Type B pancreatic cell (in vitro differentiated cells): ENCODE results near the gene HAUS3. TPM values are rescaled to one million over a fixed set of nuclear protein-coding genes. Genes with fewer than 3 reads are reported as not detected.
A peak's percentile ranks its signal among the peaks of the same experiment; 100 is the strongest.

Experiments used
- DNase-seq: peaks from one replicate; pipeline ENCODE4 v3.0.0; 2021; ENCODE audit warnings: mixed read lengths; ENCODE audit not compliant: unreplicated experiment; ENCODE audit errors: extremely low spot score
- H3K27ac Mint-ChIP-seq: 2 replicates; pipeline ENCODE4 v1.8.0; 2021; ENCODE audit warnings: mild to moderate bottlenecking, mixed read lengths
- H3K27me3 Mint-ChIP-seq: 2 replicates; pipeline ENCODE4 v1.8.0; 2021; ENCODE audit warnings: mixed read lengths
- H3K36me3 Mint-ChIP-seq: 2 replicates; pipeline ENCODE4 v1.8.0; 2021; ENCODE audit warnings: mixed read lengths
- H3K4me1 Mint-ChIP-seq: one replicate; pipeline ENCODE4 v1.8.0; 2021; ENCODE audit warnings: mixed read lengths; ENCODE audit not compliant: unreplicated experiment
- H3K4me3 Mint-ChIP-seq: 2 replicates; pipeline ENCODE4 v1.8.0; 2021; ENCODE audit warnings: mild to moderate bottlenecking, mixed read lengths
- H3K9me3 Mint-ChIP-seq: 2 replicates; pipeline ENCODE4 v1.8.0; 2021; ENCODE audit warnings: mixed read lengths
- CTCF ChIP-seq: fragments of 200-600 bp; sonication (generic); conservative IDR thresholded peaks from 2 replicates; pipeline ENCODE4 v1.5.0; 2021; ENCODE audit warnings: antibody characterized with exemption, mild to moderate bottlenecking
- total RNA-seq: library from RNA; stranded (reverse); gene quantifications from 2 replicates; pipeline ENCODE4 v1.2.1, GENCODE V29; 2021; ENCODE audit warnings: low replicate concordance

HAUS3 gene
- total RNA-seq, 1 donor from 2014 or later, result 19.7 TPM

- H3K36me3 Mint-ChIP-seq, result peaks cover 9% of the 10 kb centered on the region
- TF ChIP-seq CTCF, result no peak
- no peak for DNase-seq
- no peaks in the 10 kb centered on the region for H3K9me3 Mint-ChIP-seq
- peaks cover 6% of the 10 kb centered on the region for H3K4me1 Mint-ChIP-seq
- H3K27ac Mint-ChIP-seq, result no peak overlapping the region
- H3K4me3 Mint-ChIP-seq, result no peak overlapping the region
- no peaks in the 10 kb centered on the region for H3K27me3 Mint-ChIP-seq
These were observed 14.3 kb upstream of the HAUS3 start for GRCh38 chr4:2256156-2256731.

GRCh38 chr4:2255501-2256155, 13.7 kb upstream of the HAUS3 start:
- no peak for TF ChIP-seq CTCF
- DNase-seq, result peak; percentile 68
- no peaks in the 10 kb centered on the region for H3K9me3 Mint-ChIP-seq
- no peak overlapping the region for H3K4me3 Mint-ChIP-seq
- peaks cover 9% of the 10 kb centered on the region for H3K36me3 Mint-ChIP-seq
- H3K27ac Mint-ChIP-seq, result no peak overlapping the region
- no peaks in the 10 kb centered on the region for H3K27me3 Mint-ChIP-seq
- H3K4me1 Mint-ChIP-seq, result peaks cover 6% of the 10 kb centered on the region

- H3K4me1 Mint-ChIP-seq, result peaks cover 6% of the 10 kb centered on the region
These were observed 13.0 kb upstream of the HAUS3 start for GRCh38 chr4:2254665-2255500.

GRCh38 chr4:2253160-2254084, 11.5 kb upstream of the HAUS3 start:
- peaks cover 9% of the 10 kb centered on the region for H3K36me3 Mint-ChIP-seq
- no peaks in the 10 kb centered on the region for H3K9me3 Mint-ChIP-seq
- no peak overlapping the region for H3K4me3 Mint-ChIP-seq
- peaks cover 6% of the 10 kb centered on the region for H3K4me1 Mint-ChIP-seq
- TF ChIP-seq CTCF, result no peak
- peak overlapping the region; percentile 59 for H3K27ac Mint-ChIP-seq
- H3K27me3 Mint-ChIP-seq, result no peaks in the 10 kb centered on the region
- DNase-seq, result no peak

More at GRCh38 chr4:2254665-2255500, 13.0 kb upstream of the HAUS3 start:
- no peak for TF ChIP-seq CTCF
- Mint-ChIP-seq H3K36me3 (peaks cover 9% of the 10 kb centered on the region), H3K9me3 (no peaks in the 10 kb centered on the region), H3K4me3 (no peak overlapping the region), H3K27me3 (no peaks in the 10 kb centered on the region), H3K27ac (peak overlapping the region; percentile 8)
- no peak for DNase-seq

GRCh38 chr4:2252530-2253091, 10.7 kb upstream of the HAUS3 start:
- H3K27me3 Mint-ChIP-seq, result no peaks in the 10 kb centered on the region
- H3K36me3 Mint-ChIP-seq, result peaks cover 9% of the 10 kb centered on the region
- DNase-seq, result no peak
- peaks cover 6% of the 10 kb centered on the region for H3K4me1 Mint-ChIP-seq
- no peaks in the 10 kb centered on the region for H3K9me3 Mint-ChIP-seq
- no peak for TF ChIP-seq CTCF
- H3K4me3 Mint-ChIP-seq, result no peak overlapping the region
- peak overlapping the region; percentile 59 for H3K27ac Mint-ChIP-seq
